COLO668 (cell line): ENCODE measurements around the gene HPN.
"Not testable (repeated sequence)": the region's sequence is repeated elsewhere in the genome, so short reads cannot be mapped to it uniquely, and the experiment has no call there.

ENCODE experiments used
- DNase-seq: peaks from one replicate; lab custom pipeline; 2025; ENCODE audit not compliant: unreplicated experiment; lab: John Stamatoyannopoulos, UW

Gene HPN

GRCh38 chr19:35100588-35101533 is 59.3 kb downstream of the HPN start:
- no peak for DNase-seq

GRCh38 chr19:35101949-35102348 is 60.4 kb downstream of the HPN start:
- not testable (repeated sequence) for DNase-seq

GRCh38 chr19:35103614-35104013 is 62.1 kb downstream of the HPN start:
- not testable (repeated sequence) for DNase-seq

GRCh38 chr19:35104361-35104760 is 62.8 kb downstream of the HPN start:
- no peak for DNase-seq

- no peak for DNase-seq
Measured at GRCh38 chr19:35105047-35105410, 63.5 kb downstream of the HPN start.

GRCh38 chr19:35105411-35106290 is 64.1 kb downstream of the HPN start:
- DNase-seq, result no peak

- DNase-seq, result no peak
Measured at GRCh38 chr19:35106291-35106583, 64.7 kb downstream of the HPN start.

- no peak for DNase-seq
Measured at GRCh38 chr19:35106898-35107541, 65.5 kb downstream of the HPN start.

- DNase-seq, result no peak
Measured at GRCh38 chr19:35107545-35107944, 66.0 kb downstream of the HPN start.

- no peak for DNase-seq
Measured at GRCh38 chr19:35108730-35109129, 67.2 kb downstream of the HPN start.

GRCh38 chr19:35109395-35110112 is 68.0 kb downstream of the HPN start:
- DNase-seq, result no peak

GRCh38 chr19:35110974-35111373 is 69.5 kb downstream of the HPN start:
- DNase-seq, result no peak

- no peak for DNase-seq
Measured at GRCh38 chr19:35112995-35113688, 71.6 kb downstream of the HPN start.

GRCh38 chr19:35114353-35115176 is 73.0 kb downstream of the HPN start:
- peak; percentile 64 for DNase-seq

- DNase-seq, result peak; percentile 29
Measured at GRCh38 chr19:35115177-35115951, 73.8 kb downstream of the HPN start, which contains the start of gene FXYD3. TSS of gene FXYD3 (plus strand) at chr19:35115823. CDS start at chr19:35119377, 3,554 bp downstream.
